ENCODE data around the gene KCNJ15.

- no peak for TF ChIP-seq POLR2A (IDR thresholded peaks at IDR 0.05; ENCODE audit: extremely low read depth, insufficient read length)
- TF ChIP-seq, protein P1, sequence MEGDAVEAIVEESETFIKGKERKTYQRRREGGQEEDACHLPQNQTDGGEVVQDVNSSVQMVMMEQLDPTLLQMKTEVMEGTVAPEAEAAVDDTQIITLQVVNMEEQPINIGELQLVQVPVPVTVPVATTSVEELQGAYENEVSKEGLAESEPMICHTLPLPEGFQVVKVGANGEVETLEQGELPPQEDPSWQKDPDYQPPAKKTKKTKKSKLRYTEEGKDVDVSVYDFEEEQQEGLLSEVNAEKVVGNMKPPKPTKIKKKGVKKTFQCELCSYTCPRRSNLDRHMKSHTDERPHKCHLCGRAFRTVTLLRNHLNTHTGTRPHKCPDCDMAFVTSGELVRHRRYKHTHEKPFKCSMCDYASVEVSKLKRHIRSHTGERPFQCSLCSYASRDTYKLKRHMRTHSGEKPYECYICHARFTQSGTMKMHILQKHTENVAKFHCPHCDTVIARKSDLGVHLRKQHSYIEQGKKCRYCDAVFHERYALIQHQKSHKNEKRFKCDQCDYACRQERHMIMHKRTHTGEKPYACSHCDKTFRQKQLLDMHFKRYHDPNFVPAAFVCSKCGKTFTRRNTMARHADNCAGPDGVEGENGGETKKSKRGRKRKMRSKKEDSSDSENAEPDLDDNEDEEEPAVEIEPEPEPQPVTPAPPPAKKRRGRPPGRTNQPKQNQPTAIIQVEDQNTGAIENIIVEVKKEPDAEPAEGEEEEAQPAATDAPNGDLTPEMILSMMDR (IDR thresholded peaks at IDR 0.05; ENCODE audit: low read depth, low read length): no peak
These were observed 81.0 kb downstream of the KCNJ15 start for GRCh38 chr21:38337793-38338192.

Measured in NB4 (cell line).